ENCODE data around the gene IQCE.
"Not testable (repeated sequence)": the region's sequence is repeated elsewhere in the genome, so short reads cannot be mapped to it uniquely, and the experiment has no call there.

Gene IQCE

GRCh38 chr7:2555121-2556052, 3.4 kb upstream of the IQCE start, which contains the start of gene BRAT1:
Gene BRAT1, minus strand, starts transcription at chr7:2555524. Its CDS starts 1,093 bp downstream, at chr7:2554431.
- peak; percentile 60 for DNase-seq

GRCh38 chr7:2559283-2559950, 638 bp downstream of the IQCE start:
- no peak for DNase-seq

DNA sequence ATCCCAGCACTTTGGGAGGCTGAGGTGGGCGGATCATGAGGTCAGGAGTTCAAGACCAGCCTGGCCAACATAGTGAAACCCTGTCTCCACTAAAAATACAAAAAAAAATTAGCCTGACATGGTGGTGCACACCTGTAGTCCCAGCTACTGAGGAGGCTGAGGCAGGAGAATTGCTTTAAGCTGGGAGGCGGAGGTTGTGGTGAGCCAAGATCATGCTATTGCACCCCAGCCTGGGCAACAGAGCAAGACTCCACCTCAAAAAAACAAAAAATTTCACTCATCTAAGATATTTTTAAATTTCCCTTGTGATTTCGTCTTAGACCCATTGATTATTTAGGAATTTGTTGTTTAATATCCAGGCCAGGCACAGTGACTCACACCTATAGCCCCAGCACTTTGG, 5.2 kb downstream of the IQCE start:
- DNase-seq: not testable (repeated sequence)

DNA sequence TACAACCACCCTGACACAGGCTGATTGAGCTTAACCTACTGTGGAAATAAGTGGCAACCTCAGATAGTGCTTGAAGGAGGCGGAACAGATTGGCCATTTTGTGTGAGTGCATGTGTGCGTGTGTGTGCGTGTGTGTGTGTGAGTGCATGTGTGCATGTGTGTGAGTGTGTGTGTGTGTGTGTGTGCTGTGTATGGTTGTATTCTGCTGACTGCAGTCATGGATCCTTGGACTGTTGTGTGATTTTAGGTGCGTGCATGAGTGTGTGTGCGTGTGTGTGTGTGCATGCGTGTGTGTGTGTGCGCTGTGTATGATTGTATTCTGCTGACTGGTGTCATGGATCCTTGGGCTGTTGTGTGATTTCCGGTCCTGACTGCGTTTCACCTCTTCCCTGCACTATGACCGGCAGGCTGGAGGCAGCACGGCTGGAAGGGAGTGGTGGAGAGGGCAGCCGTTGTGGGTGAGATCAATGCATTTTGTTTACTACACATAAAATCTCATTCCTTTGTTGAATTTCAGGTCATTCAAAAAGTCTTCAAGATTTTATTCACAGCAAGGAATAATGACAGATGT, 6.3 kb downstream of the IQCE start:
- no peak for DNase-seq

DNA sequence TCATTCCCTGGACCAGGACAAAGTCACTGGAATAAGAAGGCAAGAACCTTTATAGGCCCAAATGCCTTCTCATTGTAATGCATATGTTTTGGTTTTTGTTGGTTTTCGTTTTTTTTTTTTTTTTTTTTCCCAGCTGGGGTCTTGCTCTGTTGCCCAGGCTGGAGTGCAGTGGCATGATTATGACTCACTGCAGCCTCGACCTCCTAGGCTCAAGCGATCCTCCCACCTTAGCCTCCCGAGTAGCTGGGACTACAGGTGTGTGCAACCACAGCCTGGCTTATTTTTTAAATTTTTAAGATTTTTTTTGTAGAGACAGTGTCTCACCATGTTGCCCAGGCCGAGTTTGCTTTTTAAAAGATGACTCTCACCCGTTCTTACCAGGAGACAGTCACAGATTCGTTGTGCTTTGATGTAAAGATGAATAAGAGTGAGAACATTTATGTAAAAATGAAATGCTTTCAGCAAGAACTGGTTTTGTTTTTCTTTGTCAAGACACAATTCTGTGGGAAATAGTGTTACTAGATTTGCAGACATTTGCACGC, 7.6 kb downstream of the IQCE start:
- DNase-seq: no peak

- DNase-seq: no peak
Measured at GRCh38 chr7:2566890-2567678, 8.3 kb downstream of the IQCE start.

- no peak for DNase-seq
Measured at GRCh38 chr7:2567679-2568278, 9.0 kb downstream of the IQCE start.

GRCh38 chr7:2568521-2569223, 9.9 kb downstream of the IQCE start:
- no peak for DNase-seq

- no peak for DNase-seq
Measured at GRCh38 chr7:2569421-2569820, 10.6 kb downstream of the IQCE start.

DNA sequence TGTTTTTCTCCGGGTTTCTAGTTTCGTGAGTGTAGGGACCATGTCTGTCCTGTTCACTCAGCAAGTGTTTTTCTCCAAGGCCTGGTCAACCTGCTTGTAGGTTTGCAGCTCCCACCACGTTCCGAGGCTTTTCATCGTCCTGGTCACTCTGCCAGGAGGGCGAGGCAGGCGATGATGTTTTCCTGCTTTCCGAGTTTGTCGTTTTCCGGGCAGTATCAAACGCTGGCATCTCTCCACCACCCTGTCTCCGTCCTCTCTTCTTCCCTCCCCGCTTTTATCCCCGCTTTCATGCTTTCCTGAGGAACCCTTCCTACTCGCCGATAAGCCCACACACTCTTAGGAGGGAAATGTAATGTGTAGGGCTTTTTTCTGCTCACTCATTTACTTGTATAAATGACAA, 11.2 kb downstream of the IQCE start:
- no peak for DNase-seq

DNA sequence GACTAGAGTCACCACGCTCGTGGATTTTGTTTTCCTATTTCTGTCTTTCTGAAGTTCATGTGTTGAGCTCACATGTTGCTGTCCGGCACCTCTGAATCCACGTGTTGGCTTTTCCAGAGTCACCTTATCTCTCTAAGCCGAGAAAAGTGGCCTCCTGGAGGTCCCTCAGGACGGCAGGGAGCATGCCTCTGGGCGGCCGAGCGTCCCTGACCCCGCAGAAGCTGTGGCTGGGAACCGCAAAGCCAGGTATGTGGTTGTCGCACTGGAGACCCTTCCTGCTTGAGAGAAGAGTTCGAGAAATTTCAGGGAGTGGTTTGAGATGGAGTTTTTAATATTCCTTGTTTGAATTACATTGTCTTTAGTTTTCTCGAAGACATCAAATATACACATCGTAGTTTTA, 12.6 kb downstream of the IQCE start:
- no peak for DNase-seq

DNA sequence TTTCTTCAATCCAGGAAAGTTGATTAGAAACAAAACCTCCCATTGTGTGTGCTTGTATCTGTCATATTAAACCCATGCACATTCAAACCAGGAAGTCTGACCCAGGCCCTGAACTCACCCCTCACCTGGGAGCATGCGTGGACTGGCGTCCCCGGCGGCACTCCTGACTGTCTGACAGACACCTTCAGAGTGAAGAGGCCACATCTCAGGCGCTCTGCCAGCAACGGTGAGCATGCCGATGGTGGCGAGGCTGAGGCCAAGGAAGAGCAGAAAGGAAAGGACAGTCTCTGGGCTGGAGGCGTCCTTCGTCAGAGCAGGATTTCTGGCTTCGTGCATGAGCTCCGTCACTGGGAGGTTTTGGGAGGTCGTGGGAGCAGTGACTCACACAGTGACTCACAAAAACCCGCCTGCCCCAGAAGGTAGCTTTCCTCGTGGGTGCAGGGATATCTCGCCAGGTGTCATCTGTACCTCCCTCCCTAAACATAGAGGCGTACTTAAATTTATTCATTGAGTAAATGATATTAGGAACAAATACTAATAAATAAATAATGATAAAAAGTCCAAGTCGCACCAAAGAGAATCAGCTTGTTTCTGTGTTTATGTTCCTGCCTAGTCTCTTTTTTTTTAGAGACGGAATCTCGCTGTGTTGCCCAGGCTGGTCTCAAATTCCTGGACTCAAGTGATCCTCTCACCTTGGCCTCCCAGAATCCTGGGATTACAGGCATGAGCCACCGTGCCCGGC, 13.5 kb downstream of the IQCE start:
- DNase-seq: no peak

- no peak for DNase-seq
Measured at GRCh38 chr7:2573761-2574160, 15.0 kb downstream of the IQCE start.

DNA sequence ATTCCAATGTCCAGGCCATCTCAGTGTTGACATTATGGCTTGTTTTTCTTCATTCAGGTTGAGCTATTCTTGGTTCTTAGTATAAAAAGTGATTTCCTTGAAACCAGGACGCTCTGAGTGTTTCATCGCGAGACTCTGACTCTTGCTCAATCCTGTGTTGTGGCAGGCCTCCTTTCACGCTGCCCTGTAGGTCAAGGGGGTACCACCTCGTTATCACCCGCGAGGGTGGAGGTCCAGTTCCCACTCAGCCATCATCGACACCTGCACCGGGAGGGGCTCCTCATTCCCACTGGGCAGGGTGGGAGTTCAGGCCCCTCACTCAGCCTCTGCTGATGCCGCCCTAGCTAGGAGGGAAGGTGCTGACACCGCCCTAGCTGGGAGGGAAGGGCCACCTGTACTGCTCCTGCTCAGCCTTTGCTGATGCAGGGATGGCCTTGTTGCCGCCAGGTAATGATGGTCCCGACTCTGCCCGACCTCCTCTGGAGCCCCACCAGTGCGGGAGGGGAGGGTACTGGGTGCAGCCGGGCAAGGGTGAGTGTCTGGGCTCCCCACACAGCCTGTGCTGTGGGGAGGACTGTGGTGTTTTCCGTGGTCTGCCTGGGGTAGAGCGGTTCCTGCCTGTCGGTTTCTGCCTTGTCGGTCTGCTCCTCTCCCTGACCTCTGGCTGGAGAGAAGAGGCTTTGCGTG, 16.4 kb downstream of the IQCE start:
- DNase-seq: no peak

DNA sequence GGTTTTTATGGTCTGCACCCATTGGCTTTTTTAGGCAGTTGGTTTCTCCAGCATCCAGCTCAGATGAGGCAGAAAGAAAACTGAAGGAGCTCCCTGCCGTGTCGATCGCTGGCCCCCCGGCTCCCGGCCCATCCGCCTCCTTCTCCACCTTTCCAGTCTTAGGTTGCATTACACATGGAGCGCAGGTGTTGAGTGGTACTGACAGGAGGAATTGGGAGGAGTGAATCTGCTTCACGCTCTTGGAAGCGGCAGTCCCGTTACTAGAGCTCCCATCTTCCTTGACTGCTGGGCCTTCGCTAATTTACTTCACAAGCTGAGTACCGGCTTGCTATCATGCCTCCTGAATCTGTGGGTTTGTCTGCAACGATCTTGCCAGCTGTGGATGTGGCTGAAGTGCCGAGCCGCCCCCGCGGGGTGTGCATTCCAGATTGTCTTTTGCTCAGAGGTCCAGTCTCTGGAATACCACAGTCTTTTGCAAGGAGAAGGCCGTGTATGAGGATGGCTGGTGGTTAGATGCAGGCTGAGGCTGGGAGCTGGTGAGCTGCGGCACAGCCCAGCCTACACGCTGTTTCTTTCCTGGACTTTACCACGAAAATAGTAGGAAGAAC, 17.1 kb downstream of the IQCE start:
- DNase-seq: no peak

DNA sequence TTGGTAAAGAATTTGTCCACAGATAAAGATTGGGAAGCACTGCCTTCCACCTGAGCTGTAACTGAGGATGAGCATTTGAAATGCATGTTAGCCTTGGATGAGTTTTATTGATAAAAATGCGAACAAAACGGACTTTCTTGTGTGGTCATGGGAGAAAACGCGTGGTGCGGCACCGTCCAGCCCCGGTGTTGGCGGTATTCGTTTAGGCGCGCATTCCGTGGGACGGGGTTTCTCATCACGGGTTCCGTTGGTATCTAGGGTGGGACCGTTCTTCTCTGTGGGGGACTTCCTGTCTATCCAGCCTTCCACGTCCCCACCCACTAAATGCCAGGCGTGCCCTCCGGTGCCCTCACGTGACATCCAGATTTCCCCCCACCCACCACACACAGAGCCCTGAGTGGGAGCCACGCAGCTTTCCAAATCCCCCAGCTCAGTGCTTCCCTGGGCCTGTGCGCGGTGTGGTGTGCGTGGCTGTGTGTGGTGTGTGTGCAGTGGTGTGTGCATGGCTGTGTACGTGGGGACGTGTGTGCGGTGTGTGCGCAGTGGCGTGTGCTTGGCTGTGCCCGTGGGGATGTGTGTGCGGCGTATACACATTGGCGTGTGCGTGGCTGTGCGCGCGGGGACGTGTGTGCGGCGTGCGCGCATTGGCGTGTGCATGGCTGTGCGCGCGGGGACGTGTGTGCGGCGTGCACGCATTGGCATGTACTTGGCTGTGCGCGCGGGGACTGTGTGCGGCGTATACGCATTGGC, 18.1 kb downstream of the IQCE start:
- DNase-seq: no peak

- no peak for DNase-seq
Measured at GRCh38 chr7:2577914-2578680, 19.3 kb downstream of the IQCE start.

DNA sequence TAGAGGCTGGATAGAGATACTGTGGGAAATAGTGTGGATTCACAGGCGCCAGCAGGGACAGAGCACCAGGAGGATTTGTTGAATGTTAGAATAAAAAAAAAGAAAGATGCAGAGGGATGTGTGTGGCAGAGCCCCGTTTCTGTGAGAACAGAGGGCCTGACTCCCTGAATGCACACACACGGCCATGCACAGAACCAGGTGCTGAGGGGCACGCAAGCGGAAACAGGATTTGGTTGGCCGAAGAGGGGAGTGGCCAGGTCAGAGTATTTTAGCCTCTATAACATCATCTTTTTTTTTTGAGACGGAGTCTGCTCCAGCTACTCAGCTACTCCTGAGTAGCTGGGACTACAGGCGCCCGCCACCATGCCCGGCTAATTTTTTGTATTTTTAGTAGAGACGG, 21.9 kb downstream of the IQCE start:
- no peak for DNase-seq
